GM19395 (cell line): ENCODE data around the gene TBCD.

Source experiments
- ATAC-seq: cut with Tn5 transposase; IDR thresholded peaks from one replicate; pipeline ENCODE4 v1.9.1; 2021; ENCODE audit warnings: mild to moderate bottlenecking, moderate library complexity; ENCODE audit not compliant: unreplicated experiment

Gene TBCD

DNA sequence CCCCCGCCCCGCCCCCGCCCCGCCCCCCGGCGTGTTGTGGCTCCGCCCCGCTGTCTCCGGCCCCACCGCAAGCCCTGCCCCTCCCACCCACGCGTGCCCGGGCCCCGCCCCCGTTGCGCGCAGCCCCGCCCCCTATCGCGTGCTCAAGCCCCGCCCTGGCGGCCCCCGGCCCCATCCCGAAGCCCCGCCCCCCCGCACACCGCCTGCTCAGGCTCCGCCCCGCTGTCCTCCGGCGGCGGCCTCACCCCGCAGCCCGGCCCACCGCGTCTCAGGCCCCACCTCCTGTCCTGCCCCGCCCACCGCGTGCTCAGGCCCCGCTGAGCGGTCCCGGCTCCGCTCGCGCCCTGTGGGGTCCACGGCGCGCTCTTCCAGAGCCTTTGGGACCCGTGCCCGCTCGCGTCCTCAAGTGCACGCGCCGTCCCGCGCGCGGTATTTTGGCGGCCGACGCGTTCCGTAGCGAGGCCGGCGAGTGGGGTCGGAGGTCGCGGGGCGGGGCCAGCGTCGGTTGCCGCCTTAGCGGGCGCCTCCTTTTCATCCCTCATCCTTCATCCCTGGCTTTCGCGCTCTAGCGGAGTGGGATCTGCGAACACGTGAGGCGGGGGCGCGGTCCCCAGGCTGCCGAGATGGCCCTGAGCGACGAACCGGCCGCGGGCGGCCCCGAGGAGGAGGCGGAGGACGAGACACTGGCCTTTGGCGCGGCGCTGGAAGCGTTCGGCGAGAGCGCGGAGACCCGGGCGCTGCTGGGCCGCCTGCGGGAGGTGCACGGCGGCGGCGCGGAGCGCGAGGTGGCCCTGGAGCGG, at the start of gene TBCD:
TBCD (plus strand) TSS at position 495 of the 800 bp plus-strand sequence; CDS start at position 624, 129 bp downstream.
- peak; percentile 77 for ATAC-seq

- ATAC-seq = no peak
These were observed 49.5 kb upstream of the TBCD start for GRCh38 chr17:82702231-82702927.

- ATAC-seq = no peak
These were observed 48.7 kb upstream of the TBCD start for GRCh38 chr17:82703036-82703745.

GRCh38 chr17:82703935-82704865, 47.7 kb upstream of the TBCD start:
- ATAC-seq = no peak

GRCh38 chr17:82704886-82705285, 47.0 kb upstream of the TBCD start:
- ATAC-seq = no peak

DNA sequence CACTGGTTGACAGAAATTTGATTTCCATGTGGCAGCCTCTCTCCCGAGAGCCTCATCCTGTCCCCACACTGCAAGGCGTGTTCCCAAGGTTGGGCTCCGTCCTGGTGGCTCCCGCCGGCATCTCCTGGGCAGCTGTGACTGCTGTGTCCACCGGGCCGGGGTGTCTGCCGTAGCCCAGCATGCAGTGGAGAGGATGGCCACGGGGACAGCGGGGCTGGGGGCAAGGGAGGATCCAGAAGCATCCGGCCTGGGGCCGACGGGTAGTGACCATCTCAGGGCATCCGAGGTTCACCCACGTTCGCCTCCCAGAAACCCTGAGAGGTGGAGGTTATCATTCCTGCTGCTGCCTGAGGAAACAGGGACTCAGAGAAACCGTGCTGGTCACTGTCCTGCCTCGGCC, 46.1 kb upstream of the TBCD start:
- no peak for ATAC-seq

GRCh38 chr17:82709024-82709675, 42.7 kb upstream of the TBCD start:
- ATAC-seq = no peak

- ATAC-seq = no peak
These were observed 42.0 kb upstream of the TBCD start for GRCh38 chr17:82709676-82710498.

DNA sequence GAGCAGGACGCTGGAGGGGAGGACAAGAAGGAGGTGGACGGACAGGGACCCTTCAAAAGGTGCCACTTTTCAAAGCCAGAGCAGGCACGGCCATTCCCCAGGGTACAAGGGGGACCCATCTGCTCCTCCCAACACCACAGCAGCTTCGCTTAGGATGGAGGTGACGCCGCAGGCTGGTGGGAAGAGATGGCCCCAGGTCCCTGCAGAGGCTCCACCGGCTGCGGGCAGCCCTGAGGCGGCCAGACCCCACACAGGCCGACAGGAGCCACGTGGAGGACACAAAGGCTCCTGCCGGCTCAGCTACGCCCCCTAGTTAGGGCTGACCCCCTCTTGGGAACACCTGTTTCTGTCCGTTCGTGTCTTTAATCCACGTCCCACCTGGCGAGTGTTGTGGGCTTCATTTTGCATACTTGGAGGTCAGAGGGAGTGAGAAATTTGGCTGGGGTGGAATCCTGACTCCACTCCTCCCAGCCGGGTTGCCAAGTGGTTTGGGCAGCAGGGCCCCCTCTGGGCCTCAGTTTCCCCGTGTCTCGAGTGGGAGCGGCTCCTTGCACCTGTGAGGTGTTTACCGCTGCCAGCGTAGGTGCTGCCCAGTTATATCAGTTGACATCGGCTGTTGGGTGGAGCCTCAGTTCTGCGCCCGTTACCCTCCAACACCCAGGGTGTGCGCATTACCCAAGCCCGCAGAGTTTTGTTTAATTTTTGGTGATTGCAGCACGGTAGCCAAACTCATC, 41.2 kb upstream of the TBCD start:
- no peak for ATAC-seq

- ATAC-seq = no peak
These were observed 38.7 kb upstream of the TBCD start for GRCh38 chr17:82713071-82713723.

DNA sequence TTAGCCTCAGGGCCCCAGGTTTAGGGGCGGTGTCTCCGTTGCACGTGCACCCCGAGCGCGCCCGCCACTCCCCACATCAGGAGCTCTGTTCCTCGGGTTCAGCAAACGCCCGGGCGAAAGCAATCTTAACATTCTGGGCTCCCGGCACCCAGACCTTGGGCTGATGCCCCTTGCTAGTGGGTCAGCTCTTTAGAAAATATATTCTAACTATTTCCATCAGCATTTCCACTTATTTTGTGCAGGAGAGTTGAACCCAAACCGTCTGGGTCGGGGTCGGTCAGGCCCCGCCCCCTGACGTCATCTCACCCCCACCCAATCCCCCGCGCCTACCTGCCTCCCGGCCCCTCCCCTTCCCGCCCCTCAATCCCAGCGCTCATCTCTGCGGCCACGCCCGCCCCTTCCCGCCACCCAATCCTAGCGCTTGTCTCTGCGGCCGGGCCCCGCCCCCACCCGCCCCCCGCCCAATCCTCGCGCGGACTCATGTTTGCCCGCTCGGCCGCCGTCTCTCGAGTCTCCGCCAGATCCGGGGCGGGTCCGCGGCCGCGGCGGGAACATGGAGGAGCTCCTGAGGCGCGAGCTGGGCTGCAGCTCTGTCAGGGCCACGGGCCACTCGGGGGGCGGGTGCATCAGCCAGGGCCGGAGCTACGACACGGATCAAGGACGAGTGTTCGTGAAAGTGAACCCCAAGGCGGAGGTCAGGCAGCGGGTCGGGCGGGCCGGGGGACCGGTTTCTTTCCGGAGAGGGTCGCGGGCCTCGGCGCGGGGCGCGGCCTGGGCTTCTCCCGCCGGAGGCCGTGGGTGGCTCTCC, 35.5 kb upstream of the TBCD start, which contains the start of gene FN3KRP:
FN3KRP (plus strand) TSS at position 504 of the 808 bp plus-strand sequence; CDS start at position 554, 50 bp downstream.
- ATAC-seq = peak; percentile 65

- ATAC-seq = no peak
These were observed 32.7 kb upstream of the TBCD start for GRCh38 chr17:82718986-82719685.

- ATAC-seq = no peak
These were observed 31.7 kb upstream of the TBCD start for GRCh38 chr17:82720204-82720603.

GRCh38 chr17:82722341-82723013, 29.4 kb upstream of the TBCD start:
- no peak for ATAC-seq

DNA sequence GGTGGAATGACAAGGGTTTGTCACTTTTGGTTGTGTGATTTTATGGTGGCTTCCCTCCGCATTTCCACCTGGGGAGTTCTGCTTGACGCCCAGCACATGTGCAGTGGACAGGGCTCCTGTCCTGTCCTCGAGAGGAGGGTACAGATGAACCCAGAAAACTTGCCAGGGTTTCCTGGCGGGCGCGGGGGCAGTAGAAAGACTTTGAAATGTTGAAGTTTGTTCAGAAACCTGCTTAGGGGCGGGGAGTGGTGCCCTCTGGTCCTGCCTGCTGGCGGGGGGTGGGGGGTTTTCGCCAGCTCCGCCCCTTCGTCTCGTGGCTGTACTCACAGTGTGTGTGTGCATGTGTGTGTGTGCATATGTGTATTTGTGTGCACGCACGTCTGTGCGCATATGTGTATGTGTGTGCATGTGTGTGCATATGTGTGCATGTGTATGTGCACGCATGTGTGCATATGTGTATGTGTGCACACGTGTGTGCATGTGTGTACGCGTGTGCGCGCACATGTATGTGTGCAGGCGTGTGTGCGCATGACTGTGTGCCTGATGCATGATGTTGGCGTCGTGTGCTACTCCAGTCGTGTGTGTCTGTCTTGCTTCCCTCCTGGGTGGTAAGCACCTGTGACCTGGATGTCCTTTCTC, 28.6 kb upstream of the TBCD start:
- ATAC-seq = no peak
